Measurements from ENCODE around the gene TNRC18.

Gene TNRC18

GRCh38 chr7:5387711-5388245 lies 35.9 kb downstream of the TNRC18 start:
- peaks cover 9% of the 10 kb centered on the region; the same call in 1 of the 2 replicates for H3K79me2 ChIP-seq (ENCODE audit: insufficient read depth, low read depth)
- no peak overlapping the region for H3K27ac ChIP-seq
- H3K27me3 ChIP-seq (ENCODE audit: insufficient read depth, low read depth): no peaks in the 10 kb centered on the region
- no peak overlapping the region for H3K4me3 ChIP-seq (IDR thresholded peaks at IDR 0.05; ENCODE audit: insufficient read depth, low read depth, low read length)
- no peak overlapping the region for H3K4me2 ChIP-seq
- no peaks in the 10 kb centered on the region for H3K4me1 ChIP-seq (ENCODE audit: low read depth, poor library complexity, severe bottlenecking)
- TF ChIP-seq, protein P1, sequence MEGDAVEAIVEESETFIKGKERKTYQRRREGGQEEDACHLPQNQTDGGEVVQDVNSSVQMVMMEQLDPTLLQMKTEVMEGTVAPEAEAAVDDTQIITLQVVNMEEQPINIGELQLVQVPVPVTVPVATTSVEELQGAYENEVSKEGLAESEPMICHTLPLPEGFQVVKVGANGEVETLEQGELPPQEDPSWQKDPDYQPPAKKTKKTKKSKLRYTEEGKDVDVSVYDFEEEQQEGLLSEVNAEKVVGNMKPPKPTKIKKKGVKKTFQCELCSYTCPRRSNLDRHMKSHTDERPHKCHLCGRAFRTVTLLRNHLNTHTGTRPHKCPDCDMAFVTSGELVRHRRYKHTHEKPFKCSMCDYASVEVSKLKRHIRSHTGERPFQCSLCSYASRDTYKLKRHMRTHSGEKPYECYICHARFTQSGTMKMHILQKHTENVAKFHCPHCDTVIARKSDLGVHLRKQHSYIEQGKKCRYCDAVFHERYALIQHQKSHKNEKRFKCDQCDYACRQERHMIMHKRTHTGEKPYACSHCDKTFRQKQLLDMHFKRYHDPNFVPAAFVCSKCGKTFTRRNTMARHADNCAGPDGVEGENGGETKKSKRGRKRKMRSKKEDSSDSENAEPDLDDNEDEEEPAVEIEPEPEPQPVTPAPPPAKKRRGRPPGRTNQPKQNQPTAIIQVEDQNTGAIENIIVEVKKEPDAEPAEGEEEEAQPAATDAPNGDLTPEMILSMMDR (conservative IDR thresholded peaks at IDR 0.05; ENCODE audit: low read depth, low read length): no peak
- no peaks in the 10 kb centered on the region; the same call in 1 of the 2 replicates for H4K20me1 ChIP-seq (ENCODE audit: insufficient read depth)
- no peak overlapping the region for H3K9ac ChIP-seq
- H3K36me3 ChIP-seq (ENCODE audit: insufficient read depth): no peaks in the 10 kb centered on the region
- H2AFZ ChIP-seq (ENCODE audit: low read depth): no peak overlapping the region

GRCh38 chr7:5384618-5385017 lies 39.0 kb downstream of the TNRC18 start:
- TF ChIP-seq, protein P1 (conservative IDR thresholded peaks at IDR 0.05; ENCODE audit: low read depth, low read length): no peak
- Histone ChIP-seq H2AFZ (ENCODE audit: low read depth) (no peak overlapping the region), H3K4me2 (no peak overlapping the region), H3K27me3 (ENCODE audit: insufficient read depth, low read depth) (no peaks in the 10 kb centered on the region), H3K27ac (no peak overlapping the region), H3K36me3 (ENCODE audit: insufficient read depth) (no peaks in the 10 kb centered on the region), H3K9ac (no peak overlapping the region), H4K20me1 (ENCODE audit: insufficient read depth) (peaks cover 3% of the 10 kb centered on the region; the same call in 1 of the 2 replicates), H3K79me2 (ENCODE audit: insufficient read depth, low read depth) (peaks cover 39% of the 10 kb centered on the region; the same call in 1 of the 2 replicates), H3K4me3 (IDR thresholded peaks at IDR 0.05; ENCODE audit: insufficient read depth, low read depth, low read length) (no peak overlapping the region), H3K4me1 (ENCODE audit: low read depth, poor library complexity, severe bottlenecking) (no peaks in the 10 kb centered on the region)

DNA sequence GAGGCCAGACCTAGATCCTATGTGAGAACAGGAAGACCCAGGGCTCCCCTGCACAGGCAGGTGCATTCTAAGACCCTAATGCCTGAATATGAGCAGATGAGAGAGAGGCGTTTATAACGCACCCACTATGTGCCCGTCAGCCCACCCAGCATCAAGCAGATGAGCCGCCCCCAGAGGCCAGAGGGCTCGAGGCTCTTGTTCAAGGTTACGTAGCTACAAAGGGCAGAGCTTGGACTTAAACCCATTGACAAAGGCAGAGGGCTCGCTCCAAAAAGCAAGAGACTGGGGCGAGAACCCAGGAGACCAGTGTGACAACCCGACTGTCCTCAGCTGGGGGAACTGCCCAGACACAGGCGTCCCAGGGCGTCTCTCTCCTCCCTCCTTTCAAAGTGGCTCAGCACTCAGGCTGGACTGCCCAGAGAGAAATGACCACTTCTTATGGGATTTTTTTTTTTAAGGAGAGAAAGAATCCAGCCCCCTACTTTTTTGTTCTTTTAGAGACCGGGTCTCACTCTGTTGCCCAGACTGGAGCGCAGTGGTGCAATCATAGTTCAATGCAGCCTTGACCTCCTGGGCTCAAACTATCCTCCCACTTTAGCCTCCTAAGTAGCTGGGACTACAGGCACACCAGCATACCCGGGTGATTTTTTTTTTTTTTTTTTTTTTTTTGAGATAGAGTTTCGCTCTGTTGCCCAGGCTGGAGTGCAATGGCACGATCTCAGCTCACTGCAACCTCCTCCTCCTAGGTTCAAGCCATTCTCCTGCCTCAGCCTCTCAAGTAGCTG lies 40.1 kb downstream of the TNRC18 start:
- no peaks in the 10 kb centered on the region for H3K4me1 ChIP-seq (ENCODE audit: low read depth, poor library complexity, severe bottlenecking)
- peaks cover 44% of the 10 kb centered on the region; the same call in 1 of the 2 replicates for H3K79me2 ChIP-seq (ENCODE audit: insufficient read depth, low read depth)
- H3K9ac ChIP-seq: no peak overlapping the region
- no peaks in the 10 kb centered on the region for H3K36me3 ChIP-seq (ENCODE audit: insufficient read depth)
- H3K4me2 ChIP-seq: no peak overlapping the region
- H3K27ac ChIP-seq: no peak overlapping the region
- H4K20me1 ChIP-seq (ENCODE audit: insufficient read depth): peaks cover 3% of the 10 kb centered on the region; the same call in 1 of the 2 replicates
- H3K27me3 ChIP-seq (ENCODE audit: insufficient read depth, low read depth): no peaks in the 10 kb centered on the region
- TF ChIP-seq, protein P1 (conservative IDR thresholded peaks at IDR 0.05; ENCODE audit: low read depth, low read length): no peak
- H2AFZ ChIP-seq (ENCODE audit: low read depth): no peak overlapping the region
- no peak overlapping the region for H3K4me3 ChIP-seq (IDR thresholded peaks at IDR 0.05; ENCODE audit: insufficient read depth, low read depth, low read length)

DNA sequence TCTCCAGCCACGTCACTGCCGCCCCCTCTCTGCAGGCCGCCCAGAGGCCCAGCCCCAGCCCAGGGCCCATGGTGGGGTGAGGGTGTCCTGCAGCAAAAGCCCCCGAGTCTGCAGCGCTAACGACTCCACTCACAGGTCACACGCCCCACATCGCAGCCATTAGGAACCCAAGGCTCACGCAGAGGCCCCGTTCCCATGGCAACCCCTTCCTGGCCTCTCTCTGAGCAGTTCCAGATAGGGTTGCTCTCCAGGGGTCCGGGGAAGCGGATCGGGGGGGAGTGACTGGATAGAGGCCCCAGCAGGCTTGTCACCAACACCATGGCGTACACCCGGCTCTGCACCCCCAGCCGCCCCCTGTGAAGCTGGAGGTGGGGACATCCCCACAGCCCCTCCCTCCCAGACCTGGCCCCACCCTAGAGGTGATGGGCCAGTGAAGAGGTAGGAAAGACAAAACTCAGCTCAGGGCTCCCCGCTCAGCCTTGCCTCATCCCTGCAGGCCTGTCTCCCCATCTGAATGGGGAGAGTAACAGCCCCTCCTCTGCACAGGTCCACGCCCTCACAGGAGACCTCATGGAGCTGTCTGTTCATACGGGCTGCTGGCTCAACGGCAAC lies 41.2 kb downstream of the TNRC18 start:
- H3K9ac ChIP-seq: no peak overlapping the region
- no peaks in the 10 kb centered on the region for H3K4me1 ChIP-seq (ENCODE audit: low read depth, poor library complexity, severe bottlenecking)
- H3K27me3 ChIP-seq (ENCODE audit: insufficient read depth, low read depth): no peaks in the 10 kb centered on the region
- H3K27ac ChIP-seq: no peak overlapping the region
- no peaks in the 10 kb centered on the region for H3K36me3 ChIP-seq (ENCODE audit: insufficient read depth)
- H3K79me2 ChIP-seq (ENCODE audit: insufficient read depth, low read depth): peaks cover 44% of the 10 kb centered on the region; the same call in 1 of the 2 replicates
- H2AFZ ChIP-seq (ENCODE audit: low read depth): no peak overlapping the region
- H4K20me1 ChIP-seq (ENCODE audit: insufficient read depth): peaks cover 3% of the 10 kb centered on the region; the same call in 1 of the 2 replicates
- no peak overlapping the region for H3K4me2 ChIP-seq
- H3K4me3 ChIP-seq (IDR thresholded peaks at IDR 0.05; ENCODE audit: insufficient read depth, low read depth, low read length): no peak overlapping the region
- TF ChIP-seq, protein P1 (conservative IDR thresholded peaks at IDR 0.05; ENCODE audit: low read depth, low read length): no peak

All from KMS-11 (cell line).